Left forelimb (tissue), 1 donor: ENCODE measurements around the gene NADK.
"Not testable (repeated sequence)": the region's sequence is repeated elsewhere in the genome, so short reads cannot be mapped to it uniquely, and the experiment has no call there.

Experiments
- DNase-seq: peaks from one replicate; pipeline ENCODE4 v3.0.0-alpha.2; 2018; ENCODE audit warnings: low spot score

Gene NADK

GRCh38 chr1:1704284-1704957 lies 73.8 kb downstream of the NADK start:
- DNase-seq: peak; percentile 55

DNA sequence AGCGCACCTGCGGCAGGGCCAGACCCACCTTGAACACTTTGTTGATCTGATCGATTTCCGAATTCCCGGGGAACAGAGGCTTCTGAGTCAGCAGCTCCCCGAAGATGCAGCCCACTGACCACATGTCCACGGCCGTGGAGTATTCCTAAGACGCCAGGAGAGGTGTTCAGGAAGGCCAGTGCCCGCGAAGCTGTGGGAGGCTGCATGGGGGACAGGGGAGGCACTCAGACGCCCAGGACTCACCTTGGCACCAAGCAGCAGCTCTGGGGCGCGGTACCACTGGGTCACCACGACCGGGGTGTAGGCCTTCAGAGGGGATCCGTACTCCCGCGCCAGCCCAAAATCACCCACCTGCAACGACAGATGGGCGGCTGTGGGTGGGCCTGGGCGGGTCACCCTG lies 74.5 kb downstream of the NADK start:
- DNase-seq: peak; percentile 31

- not testable (repeated sequence) for DNase-seq
Observed at GRCh38 chr1:1702506-1702905, 75.8 kb downstream of the NADK start.
